Measurements from ENCODE around the gene SLIT2.

The SLIT2 gene

DNA sequence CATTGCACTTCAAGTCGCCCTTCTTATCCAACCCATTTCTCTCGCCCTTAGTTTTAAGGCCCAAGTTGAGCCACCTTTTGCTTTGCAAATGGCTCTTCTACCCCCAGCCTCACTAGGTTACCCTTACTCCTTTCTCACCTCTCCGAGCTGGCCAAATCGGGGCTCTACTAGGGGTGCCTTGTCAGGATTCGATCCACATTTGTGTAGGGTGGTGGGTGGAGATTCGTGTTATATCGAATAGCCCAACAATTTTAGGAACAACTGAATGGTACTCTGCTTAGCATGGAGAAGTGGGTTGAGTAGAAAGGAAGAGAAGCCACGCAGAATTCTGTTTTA, 3.5 kb downstream of the SLIT2 start:
- Mint-ChIP-seq H3K4me1 (ENCODE audit: low read depth) (no peaks in the 10 kb centered on the region), H3K27me3 (peaks cover 63% of the 10 kb centered on the region), H3K36me3 (ENCODE audit: low read depth) (no peaks in the 10 kb centered on the region), H3K9me3 (no peaks in the 10 kb centered on the region), H3K27ac (no peak overlapping the region), H3K4me3 (no peak overlapping the region)
- intact Hi-C loops (cut with micrococcal nuclease), result no loop called here

- Mint-ChIP-seq H3K4me1 (ENCODE audit: low read depth) (no peaks in the 10 kb centered on the region), H3K27ac (no peak overlapping the region), H3K27me3 (peaks cover 58% of the 10 kb centered on the region), H3K36me3 (ENCODE audit: low read depth) (no peaks in the 10 kb centered on the region), H3K4me3 (no peak overlapping the region), H3K9me3 (no peaks in the 10 kb centered on the region)
- intact Hi-C loops (cut with micrococcal nuclease), result no loop called here
Measured at GRCh38 chr4:20255823-20256222, 4.1 kb downstream of the SLIT2 start.

DNA sequence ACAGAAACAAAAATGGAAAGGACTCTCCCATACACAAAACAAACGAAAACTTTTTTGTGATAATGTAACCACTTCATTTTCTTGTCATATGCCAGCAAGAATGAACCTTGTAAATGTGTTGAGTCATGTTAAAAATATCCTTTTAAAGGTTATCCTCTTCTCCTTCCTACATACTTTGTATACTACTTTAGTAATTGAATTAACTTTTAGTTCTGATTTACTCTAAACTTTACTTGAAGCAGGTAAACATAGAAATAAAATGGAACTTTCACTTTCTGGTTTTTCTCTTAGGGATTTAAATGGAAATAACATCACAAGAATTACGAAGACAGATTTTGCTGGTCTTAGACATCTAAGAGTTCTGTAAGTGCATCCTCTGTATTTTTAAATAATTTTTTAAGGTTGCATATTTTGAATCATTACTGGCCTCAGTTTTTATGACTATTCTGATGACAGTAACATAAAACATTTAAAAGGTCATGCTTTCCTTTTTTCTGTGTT, 4.7 kb downstream of the SLIT2 start:
- Mint-ChIP-seq H3K36me3 (ENCODE audit: low read depth) (no peaks in the 10 kb centered on the region), H3K27ac (no peak overlapping the region), H3K27me3 (peaks cover 52% of the 10 kb centered on the region), H3K9me3 (no peaks in the 10 kb centered on the region), H3K4me1 (ENCODE audit: low read depth) (no peaks in the 10 kb centered on the region), H3K4me3 (no peak overlapping the region)
- intact Hi-C loops (cut with micrococcal nuclease), result no loop called here

DNA sequence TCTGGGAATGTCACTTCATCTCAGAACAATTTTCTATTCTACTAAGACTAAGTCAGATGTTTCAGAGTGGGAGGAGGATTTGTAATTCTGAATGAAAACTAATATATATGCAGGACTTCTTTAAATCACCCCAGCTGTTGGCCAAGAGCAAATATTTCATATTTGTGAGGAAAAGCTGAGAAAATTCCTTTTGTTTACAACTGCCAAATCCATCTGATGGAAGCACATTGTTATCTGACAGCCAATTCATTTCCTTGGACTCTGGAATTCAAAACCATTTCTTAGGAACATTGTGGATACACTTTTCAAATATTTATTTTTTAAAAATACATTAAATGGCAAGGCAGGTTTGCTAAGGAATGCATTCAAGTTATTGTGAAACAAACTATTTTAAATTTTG, 8.0 kb downstream of the SLIT2 start:
- Mint-ChIP-seq H3K36me3 (ENCODE audit: low read depth) (no peaks in the 10 kb centered on the region), H3K27me3 (peaks cover 19% of the 10 kb centered on the region)

GRCh38 chr4:20260821-20261220, 9.1 kb downstream of the SLIT2 start:
- Mint-ChIP-seq H3K4me1 (ENCODE audit: low read depth) (no peaks in the 10 kb centered on the region), H3K4me3 (no peak overlapping the region), H3K27me3 (peaks cover 8% of the 10 kb centered on the region), H3K36me3 (ENCODE audit: low read depth) (no peaks in the 10 kb centered on the region), H3K27ac (no peak overlapping the region), H3K9me3 (no peaks in the 10 kb centered on the region)
- intact Hi-C loops (cut with micrococcal nuclease), result no loop called here

More for the DNA sequence above, 8.0 kb downstream of the SLIT2 start:
- Mint-ChIP-seq H3K9me3 (no peaks in the 10 kb centered on the region), H3K4me3 (no peak overlapping the region), H3K27ac (no peak overlapping the region), H3K4me1 (ENCODE audit: low read depth) (no peaks in the 10 kb centered on the region)
- intact Hi-C loops (cut with micrococcal nuclease), result no loop called here

- intact Hi-C loops (cut with micrococcal nuclease), result no loop called here
- Mint-ChIP-seq H3K27ac (no peak overlapping the region), H3K9me3 (no peaks in the 10 kb centered on the region), H3K4me1 (ENCODE audit: low read depth) (no peaks in the 10 kb centered on the region), H3K36me3 (ENCODE audit: low read depth) (no peaks in the 10 kb centered on the region), H3K4me3 (no peak overlapping the region), H3K27me3 (peaks cover 6% of the 10 kb centered on the region)
Measured at GRCh38 chr4:20262221-20262620, 10.5 kb downstream of the SLIT2 start.

- no peaks in the 10 kb centered on the region for H3K9me3 Mint-ChIP-seq
- no peak overlapping the region for H3K4me3 Mint-ChIP-seq
- intact Hi-C loops (cut with micrococcal nuclease), result no loop called here
- H3K27ac Mint-ChIP-seq, result no peak overlapping the region
- H3K36me3 Mint-ChIP-seq (ENCODE audit: low read depth), result no peaks in the 10 kb centered on the region
- peaks cover 5% of the 10 kb centered on the region for H3K27me3 Mint-ChIP-seq
- H3K4me1 Mint-ChIP-seq (ENCODE audit: low read depth), result no peaks in the 10 kb centered on the region
Measured at GRCh38 chr4:20264688-20265087, 13.0 kb downstream of the SLIT2 start.

DNA sequence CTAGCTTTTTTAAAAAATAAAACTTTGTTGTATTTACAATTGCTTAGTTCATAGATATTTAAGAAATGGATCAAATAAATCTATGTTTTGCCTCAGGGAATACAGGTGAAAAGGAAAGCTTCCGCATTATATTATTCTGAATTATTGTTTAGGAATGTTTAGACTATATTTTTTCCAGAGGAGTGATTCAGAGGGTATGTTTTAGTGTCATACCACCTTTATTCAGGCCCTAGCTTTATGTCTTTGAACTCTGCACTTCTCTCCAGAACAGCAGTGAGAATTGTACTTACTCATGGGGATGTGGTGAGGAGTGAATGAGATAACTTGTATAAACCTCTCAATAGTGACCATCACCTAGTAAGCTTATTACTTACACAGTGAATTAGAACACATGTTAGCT, 14.0 kb downstream of the SLIT2 start:
- peaks cover 5% of the 10 kb centered on the region for H3K27me3 Mint-ChIP-seq
- intact Hi-C loops (cut with micrococcal nuclease), result no loop called here
- H3K4me1 Mint-ChIP-seq (ENCODE audit: low read depth), result no peaks in the 10 kb centered on the region
- H3K27ac Mint-ChIP-seq, result no peak overlapping the region
- H3K9me3 Mint-ChIP-seq, result no peaks in the 10 kb centered on the region
- H3K4me3 Mint-ChIP-seq, result no peak overlapping the region
- H3K36me3 Mint-ChIP-seq (ENCODE audit: low read depth), result no peaks in the 10 kb centered on the region

DNA sequence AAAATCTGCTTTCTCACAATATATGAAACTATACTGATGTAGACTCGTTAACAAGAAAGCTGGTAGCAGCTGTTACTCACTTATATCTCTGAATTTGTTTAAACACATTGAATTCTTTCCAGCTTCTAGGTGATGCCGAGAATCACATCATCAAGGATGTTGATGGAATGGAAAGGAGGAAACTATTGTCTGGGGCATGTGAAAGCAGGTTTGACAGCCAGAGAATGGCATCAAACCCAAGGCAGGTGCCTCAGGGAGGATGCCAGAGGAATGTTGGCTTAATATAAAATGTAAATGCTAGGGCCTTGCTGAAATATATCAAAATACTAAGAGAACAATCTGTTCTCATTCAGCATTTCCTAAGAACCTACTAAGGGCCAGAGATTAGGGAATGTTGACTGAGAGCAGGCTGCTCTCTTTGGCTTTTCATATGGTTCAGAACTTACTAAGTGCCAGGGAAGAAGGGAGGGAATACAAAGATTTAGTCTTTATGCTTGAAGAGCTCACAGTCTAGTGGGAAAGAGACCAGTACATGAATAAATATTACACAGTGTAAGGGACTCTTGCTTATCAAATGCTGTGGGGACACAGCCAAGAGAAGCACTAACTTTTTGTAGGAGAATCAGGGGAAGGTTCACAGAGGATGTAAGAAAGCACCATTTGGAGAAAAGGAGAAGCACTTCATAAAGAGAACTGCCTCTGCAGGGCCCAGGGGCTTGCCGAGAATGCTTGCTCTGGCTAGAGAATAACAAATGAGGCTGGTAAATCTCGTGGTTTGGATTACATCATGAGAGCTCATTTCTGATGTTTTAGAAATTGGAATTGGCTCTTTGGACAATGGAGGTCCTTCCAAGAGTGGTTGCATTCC, 14.7 kb downstream of the SLIT2 start:
- no peak overlapping the region for H3K4me3 Mint-ChIP-seq
- H3K36me3 Mint-ChIP-seq (ENCODE audit: low read depth), result no peaks in the 10 kb centered on the region
- no peaks in the 10 kb centered on the region for H3K4me1 Mint-ChIP-seq (ENCODE audit: low read depth)
- peaks cover 3% of the 10 kb centered on the region for H3K27me3 Mint-ChIP-seq
- H3K27ac Mint-ChIP-seq, result no peak overlapping the region
- H3K9me3 Mint-ChIP-seq, result no peaks in the 10 kb centered on the region
- intact Hi-C loops (cut with micrococcal nuclease), result no loop called here

DNA sequence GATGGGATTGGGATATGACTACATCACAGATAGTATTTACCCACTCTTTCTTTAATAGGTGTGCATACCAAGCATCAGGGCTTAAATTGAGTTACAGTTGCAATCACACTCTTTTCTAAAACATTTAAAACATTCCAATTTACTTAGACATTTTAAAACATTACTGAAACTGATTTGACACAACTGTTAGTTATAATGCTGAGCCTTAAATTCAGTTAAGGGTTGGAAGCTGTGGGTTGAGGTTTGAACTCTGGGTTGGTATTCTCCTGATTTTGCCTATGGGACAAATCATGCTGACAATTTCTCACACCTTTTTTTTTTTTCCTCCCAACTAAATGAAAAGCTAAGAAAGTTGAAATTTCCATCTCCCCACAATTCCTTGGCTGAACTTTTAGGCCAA, 16.3 kb downstream of the SLIT2 start:
- Mint-ChIP-seq H3K27me3 (peaks cover 3% of the 10 kb centered on the region), H3K4me1 (ENCODE audit: low read depth) (no peaks in the 10 kb centered on the region), H3K36me3 (ENCODE audit: low read depth) (no peaks in the 10 kb centered on the region), H3K4me3 (no peak overlapping the region), H3K9me3 (no peaks in the 10 kb centered on the region), H3K27ac (no peak overlapping the region)
- intact Hi-C loops (cut with micrococcal nuclease), result no loop called here

- intact Hi-C loops (cut with micrococcal nuclease), result no loop called here
- H3K9me3 Mint-ChIP-seq, result no peaks in the 10 kb centered on the region
- no peaks in the 10 kb centered on the region for H3K4me1 Mint-ChIP-seq (ENCODE audit: low read depth)
- H3K36me3 Mint-ChIP-seq (ENCODE audit: low read depth), result no peaks in the 10 kb centered on the region
- H3K4me3 Mint-ChIP-seq, result no peak overlapping the region
- peaks cover 3% of the 10 kb centered on the region for H3K27me3 Mint-ChIP-seq
- no peak overlapping the region for H3K27ac Mint-ChIP-seq
Measured at GRCh38 chr4:20269320-20269719, 17.6 kb downstream of the SLIT2 start.

DNA sequence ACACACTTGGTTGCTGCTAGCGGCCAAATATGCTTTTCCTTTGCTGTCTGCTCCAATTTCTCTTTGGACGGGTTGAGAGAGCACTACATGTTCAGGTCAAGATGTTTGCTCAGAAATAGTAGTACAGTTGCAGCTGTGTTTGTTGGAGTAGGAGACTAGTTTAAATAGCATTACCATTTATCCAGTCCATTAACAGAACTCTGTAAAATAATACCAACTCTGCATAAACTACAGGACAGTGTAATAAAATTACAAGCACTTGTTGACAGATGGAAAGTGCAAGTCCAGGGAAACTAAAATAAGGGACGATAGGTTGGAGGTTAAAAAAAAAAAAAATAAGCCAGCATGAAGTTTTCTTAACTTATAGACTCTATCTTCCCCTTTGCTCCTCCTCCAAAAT, 20.2 kb downstream of the SLIT2 start:
- Mint-ChIP-seq H3K4me3 (no peak overlapping the region), H3K4me1 (ENCODE audit: low read depth) (no peaks in the 10 kb centered on the region), H3K27me3 (peaks cover 2% of the 10 kb centered on the region), H3K36me3 (ENCODE audit: low read depth) (no peaks in the 10 kb centered on the region), H3K27ac (no peak overlapping the region), H3K9me3 (no peaks in the 10 kb centered on the region)
- intact Hi-C loops (cut with micrococcal nuclease), result no loop called here

- intact Hi-C loops (cut with micrococcal nuclease), result no loop called here
- H3K27ac Mint-ChIP-seq, result no peak overlapping the region
- H3K4me1 Mint-ChIP-seq (ENCODE audit: low read depth), result no peaks in the 10 kb centered on the region
- H3K36me3 Mint-ChIP-seq (ENCODE audit: low read depth), result no peaks in the 10 kb centered on the region
- H3K4me3 Mint-ChIP-seq, result no peak overlapping the region
- peaks cover 2% of the 10 kb centered on the region for H3K27me3 Mint-ChIP-seq
- H3K9me3 Mint-ChIP-seq, result no peaks in the 10 kb centered on the region
Measured at GRCh38 chr4:20272411-20272872, 20.7 kb downstream of the SLIT2 start.

- no peaks in the 10 kb centered on the region for H3K9me3 Mint-ChIP-seq
- intact Hi-C loops (cut with micrococcal nuclease), result no loop called here
- H3K36me3 Mint-ChIP-seq (ENCODE audit: low read depth), result no peaks in the 10 kb centered on the region
- H3K27ac Mint-ChIP-seq, result no peak overlapping the region
- no peaks in the 10 kb centered on the region for H3K4me1 Mint-ChIP-seq (ENCODE audit: low read depth)
- peaks cover 1% of the 10 kb centered on the region for H3K27me3 Mint-ChIP-seq
- H3K4me3 Mint-ChIP-seq, result no peak overlapping the region
Measured at GRCh38 chr4:20273793-20274192, 22.1 kb downstream of the SLIT2 start.

DNA sequence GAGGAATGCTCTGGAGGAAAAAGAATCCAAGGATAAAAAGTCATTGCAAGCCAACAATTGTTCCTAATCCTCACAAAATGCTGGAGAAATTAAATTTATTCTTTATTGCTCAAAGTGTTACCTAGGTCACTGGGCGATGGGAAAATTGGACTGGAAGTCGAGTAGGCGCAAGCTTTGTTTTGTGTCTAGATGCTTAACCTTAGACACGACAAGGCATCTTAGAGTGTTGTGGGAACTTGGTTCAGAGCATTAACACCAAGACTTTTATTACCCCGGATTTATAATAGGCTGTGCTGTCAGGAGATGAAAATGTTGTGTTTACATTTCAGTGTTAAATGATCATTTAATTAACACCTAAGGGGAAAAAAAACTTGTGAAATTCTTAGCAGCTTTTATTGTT, 25.1 kb downstream of the SLIT2 start:
- no peaks in the 10 kb centered on the region for H3K36me3 Mint-ChIP-seq (ENCODE audit: low read depth)
- H3K27me3 Mint-ChIP-seq, result no peaks in the 10 kb centered on the region
- H3K9me3 Mint-ChIP-seq, result no peaks in the 10 kb centered on the region
- no peaks in the 10 kb centered on the region for H3K4me1 Mint-ChIP-seq (ENCODE audit: low read depth)
- H3K27ac Mint-ChIP-seq, result no peak overlapping the region
- intact Hi-C loops (cut with micrococcal nuclease), result no loop called here
- H3K4me3 Mint-ChIP-seq, result no peak overlapping the region

Measured in dendritic cell treated with granulocyte-macrophage colony-stimulating factor and Interleukin-4, amounts not matched to agents 40 ng/mL and 50 ng/mL, for 4 days (primary cell).